Astrocyte of the cerebellum (primary cell): ENCODE data around the gene DYNC1LI2.

Source experiments
- DNase-seq: peaks from one replicate; pipeline ENCODE4 v3.0.0-alpha.2; 2011; ENCODE audit warnings: low read depth
- H3K4me3 ChIP-seq: 2 replicates; pipeline ENCODE4 v1.5.1; 2011; ENCODE audit warnings: mild to moderate bottlenecking, low read depth, low read length, moderate library complexity
- CTCF ChIP-seq: IDR thresholded peaks from 2 replicates; pipeline ENCODE4 v1.5.1; 2012; ENCODE audit warnings: low read length, low read depth, moderate library complexity, mild to moderate bottlenecking; ENCODE audit errors: missing control alignments
- in situ Hi-C: cut with HindIII; loops from 2 replicates; pipeline ENCODE4 v1.10.0; 2017; ENCODE audit warnings: low sequenced_read_pairs

Gene DYNC1LI2

GRCh38 chr16:66695935-66696668 lies 55.3 kb downstream of the DYNC1LI2 start:
- H3K4me3 ChIP-seq = peak overlapping the region; percentile 69

GRCh38 chr16:66695471-66695934 lies 55.9 kb downstream of the DYNC1LI2 start:
- TF ChIP-seq CTCF = no peak
- no peak for DNase-seq
- peak overlapping the region; percentile 69 for H3K4me3 ChIP-seq
- in situ Hi-C loops = no loop called here

More at GRCh38 chr16:66695935-66696668, 55.3 kb downstream of the DYNC1LI2 start:
- TF ChIP-seq CTCF = no peak
- in situ Hi-C loops = no loop called here
- no peak for DNase-seq

- H3K4me3 ChIP-seq = no peak overlapping the region
- TF ChIP-seq CTCF = no peak
- in situ Hi-C loops = no loop called here
- no peak for DNase-seq
These were observed 58.3 kb downstream of the DYNC1LI2 start for GRCh38 chr16:66693149-66693548.

- no peak for TF ChIP-seq CTCF
- no peak overlapping the region for H3K4me3 ChIP-seq
- DNase-seq = no peak
- in situ Hi-C loops = no loop called here
These were observed 59.1 kb downstream of the DYNC1LI2 start for GRCh38 chr16:66692341-66692740.

- DNase-seq = no peak
- in situ Hi-C loops = no loop called here
- no peak overlapping the region for H3K4me3 ChIP-seq
- TF ChIP-seq CTCF = no peak
These were observed 60.2 kb downstream of the DYNC1LI2 start for GRCh38 chr16:66691234-66691633.

- TF ChIP-seq CTCF = no peak
- no peak overlapping the region for H3K4me3 ChIP-seq
- in situ Hi-C loops = no loop called here
- DNase-seq = no peak
These were observed 61.1 kb downstream of the DYNC1LI2 start for GRCh38 chr16:66690106-66690847.
